NCI-H146 (cell line): Measurements from ENCODE around the gene MTA1.

Experiments
- DNase-seq: peaks from one replicate; lab custom pipeline; 2025; lab: John Stamatoyannopoulos, UW

The MTA1 gene

GRCh38 chr14:105498430-105499255 is 79.0 kb downstream of the MTA1 start:
- no peak for DNase-seq

DNA sequence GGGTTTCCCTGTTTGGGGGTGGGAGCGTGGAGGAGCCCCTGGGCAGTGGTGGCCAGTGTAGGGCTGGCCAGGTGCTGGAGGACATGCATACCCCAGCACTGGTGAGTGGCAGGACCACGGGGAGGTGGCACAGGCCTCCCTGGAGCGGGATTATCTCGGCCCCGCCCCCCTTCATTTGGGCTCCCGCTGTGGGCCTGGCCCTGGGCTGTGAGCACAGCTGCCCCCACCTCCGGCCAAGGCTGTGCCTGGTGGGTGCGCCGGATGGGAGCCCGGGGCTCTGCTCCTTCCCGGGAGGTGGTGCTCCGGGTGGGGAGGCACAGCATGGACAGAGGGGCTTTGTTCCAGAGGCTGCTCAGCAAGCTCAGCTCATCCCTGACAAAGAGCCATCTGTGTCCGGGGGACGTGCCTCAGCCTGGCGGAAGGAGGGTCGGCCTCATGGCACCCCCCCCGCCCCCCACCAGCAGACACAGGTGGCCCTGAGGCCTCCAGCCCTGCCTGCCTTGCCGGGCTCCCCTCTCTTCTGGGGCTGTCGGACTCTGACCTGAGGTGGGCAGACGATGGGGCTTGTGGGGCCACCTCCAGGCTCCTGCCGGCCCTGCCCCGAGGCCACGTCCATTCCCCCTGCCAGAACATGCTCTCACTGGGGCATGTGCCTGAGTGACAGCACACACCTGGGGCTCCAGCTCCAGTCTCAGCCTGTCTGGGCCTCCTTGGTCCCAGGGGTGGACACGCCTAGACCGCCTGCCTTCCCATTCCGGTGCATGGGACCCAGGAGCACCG is 79.8 kb downstream of the MTA1 start:
- DNase-seq: no peak

- no peak for DNase-seq
These were observed 80.6 kb downstream of the MTA1 start for GRCh38 chr14:105500036-105500725.

- DNase-seq: no peak
These were observed 81.1 kb downstream of the MTA1 start for GRCh38 chr14:105500726-105501101.

DNA sequence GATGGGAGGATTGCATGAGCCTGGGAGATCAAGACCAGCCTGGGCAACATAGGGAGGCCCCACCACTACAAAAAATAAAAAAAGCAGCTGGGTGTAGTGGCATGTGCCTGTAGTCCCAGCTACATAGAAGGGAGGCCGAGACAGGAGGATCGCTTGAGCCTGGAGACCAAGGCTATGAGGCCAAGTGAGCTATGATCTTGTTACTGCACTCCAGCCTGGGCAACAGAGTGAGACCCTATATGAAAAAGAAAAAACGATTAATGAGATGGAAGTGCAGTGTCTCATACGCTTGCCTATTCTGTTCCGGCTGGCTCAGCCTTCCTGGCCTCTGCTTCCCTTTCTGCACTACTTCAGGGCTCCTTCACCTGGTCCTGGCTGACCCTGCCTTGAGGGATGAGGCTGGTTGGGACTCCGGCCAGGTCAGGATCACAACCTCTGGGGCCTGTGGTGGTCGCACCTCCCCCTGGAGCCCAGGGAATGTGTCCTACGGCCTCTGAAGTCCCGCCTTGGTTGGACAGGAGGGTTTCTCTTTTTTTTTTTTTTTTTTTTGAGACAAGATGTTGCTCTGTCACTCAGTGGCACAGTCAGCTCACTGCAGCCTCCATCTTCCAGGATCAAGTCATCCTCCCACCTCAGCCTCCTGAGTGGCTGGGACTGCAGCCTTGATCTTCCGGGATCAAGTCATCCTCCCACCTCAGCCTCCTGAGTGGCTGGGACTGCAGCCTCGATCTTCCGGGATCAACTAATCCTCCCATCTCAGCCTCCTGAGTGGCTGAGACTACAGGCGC is 82.1 kb downstream of the MTA1 start:
- no peak for DNase-seq

DNA sequence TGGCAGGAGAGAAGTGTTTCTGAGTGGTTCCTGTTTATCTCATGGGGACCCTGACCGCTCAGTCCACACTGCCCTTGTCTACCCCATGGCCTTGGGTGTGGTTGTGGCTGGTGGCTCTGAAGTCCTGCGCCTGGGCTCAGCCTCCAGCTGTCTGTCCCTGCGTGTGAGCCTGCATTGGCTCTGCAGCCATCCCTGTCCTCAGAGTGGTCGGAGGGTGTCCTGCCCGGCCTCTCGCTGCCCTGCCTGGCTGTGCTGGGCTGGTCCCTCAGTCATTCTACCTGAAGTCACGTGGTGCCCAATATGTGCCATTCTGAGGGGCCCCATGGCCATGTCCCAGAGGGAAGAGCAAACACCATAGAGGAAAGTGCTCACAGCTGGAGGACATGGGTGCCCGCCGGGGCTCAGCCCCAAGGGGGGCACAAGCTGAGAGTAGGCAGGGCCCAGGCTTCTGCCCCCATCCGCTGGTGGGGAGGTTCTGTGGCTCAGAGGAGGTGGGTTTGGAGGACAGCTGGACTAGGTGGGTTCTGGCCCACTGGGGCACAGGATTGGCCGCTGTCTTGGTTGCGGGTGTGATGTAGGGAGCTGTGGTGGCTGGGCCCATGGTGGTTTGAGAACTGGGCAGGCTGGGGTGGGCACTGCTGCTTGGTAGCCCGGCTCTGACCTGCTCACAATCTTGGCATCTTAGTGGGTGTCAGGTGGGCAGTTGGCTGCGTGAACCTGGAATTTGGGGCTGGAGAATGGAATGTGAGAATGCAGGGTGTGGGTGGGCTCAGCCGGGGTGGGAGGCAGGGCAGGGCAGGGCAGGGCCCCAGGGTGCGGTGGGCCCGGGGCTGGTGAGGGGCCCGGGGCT is 83.0 kb downstream of the MTA1 start:
- DNase-seq: no peak

DNA sequence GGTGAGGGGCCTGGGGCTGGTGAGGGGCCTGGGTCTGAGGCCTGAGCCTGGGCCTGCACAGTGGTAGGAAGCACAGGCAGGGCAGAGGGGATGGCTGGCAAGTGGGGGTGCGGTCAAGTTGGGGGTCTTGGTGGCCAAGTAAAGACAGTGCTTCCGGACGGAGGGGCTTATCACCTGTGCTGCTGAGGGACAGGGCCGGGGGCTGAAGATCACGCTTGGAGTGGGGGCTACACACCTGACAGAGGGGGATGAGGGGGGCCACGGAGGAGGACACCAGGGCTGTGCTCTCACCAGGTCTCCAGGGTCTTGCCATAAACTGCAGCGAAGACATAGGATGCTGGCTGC is 83.6 kb downstream of the MTA1 start:
- DNase-seq: no peak

GRCh38 chr14:105503935-105504692 is 84.5 kb downstream of the MTA1 start:
- DNase-seq: no peak

GRCh38 chr14:105505101-105505500 is 85.5 kb downstream of the MTA1 start:
- DNase-seq: no peak

DNA sequence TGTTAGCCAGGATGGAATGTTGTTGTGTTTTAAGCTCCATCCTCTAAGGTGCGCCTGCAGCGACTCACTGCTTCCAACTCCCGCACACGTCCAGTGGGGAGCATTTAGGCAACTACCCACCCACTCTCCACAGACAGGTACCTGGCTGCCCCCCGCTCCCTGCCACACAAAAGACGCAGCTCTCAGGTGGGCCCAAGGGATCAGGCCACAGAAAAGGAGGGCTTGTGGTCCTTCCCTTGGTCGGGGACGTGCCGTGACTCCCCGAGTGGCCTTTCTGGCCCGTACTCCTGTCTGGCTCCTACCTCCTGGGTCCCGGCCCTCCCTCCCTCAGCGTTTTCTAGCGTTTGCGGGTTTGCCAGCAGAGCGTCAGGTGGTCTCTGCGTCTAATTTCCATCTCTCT is 87.6 kb downstream of the MTA1 start:
- DNase-seq: no peak

DNA sequence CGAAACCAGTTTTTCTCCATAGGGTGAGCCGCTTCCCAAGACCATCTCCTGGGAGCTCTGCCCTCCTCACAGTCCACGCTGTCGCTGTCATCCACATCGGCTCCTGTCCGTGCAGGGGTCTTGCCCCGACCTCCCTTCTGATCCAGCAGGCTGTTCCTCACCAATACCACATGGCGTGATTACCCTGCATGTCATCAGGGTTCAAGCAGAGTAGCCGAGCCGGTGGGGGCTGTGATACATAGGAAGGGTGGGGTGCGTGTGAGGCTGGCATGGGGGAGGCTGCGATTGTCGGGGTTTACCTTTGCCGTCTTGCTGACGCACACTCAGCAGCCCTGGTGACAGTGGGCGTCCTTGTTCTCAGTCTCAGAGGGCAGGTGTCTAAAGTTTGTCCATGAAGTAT is 88.4 kb downstream of the MTA1 start:
- no peak for DNase-seq

DNA sequence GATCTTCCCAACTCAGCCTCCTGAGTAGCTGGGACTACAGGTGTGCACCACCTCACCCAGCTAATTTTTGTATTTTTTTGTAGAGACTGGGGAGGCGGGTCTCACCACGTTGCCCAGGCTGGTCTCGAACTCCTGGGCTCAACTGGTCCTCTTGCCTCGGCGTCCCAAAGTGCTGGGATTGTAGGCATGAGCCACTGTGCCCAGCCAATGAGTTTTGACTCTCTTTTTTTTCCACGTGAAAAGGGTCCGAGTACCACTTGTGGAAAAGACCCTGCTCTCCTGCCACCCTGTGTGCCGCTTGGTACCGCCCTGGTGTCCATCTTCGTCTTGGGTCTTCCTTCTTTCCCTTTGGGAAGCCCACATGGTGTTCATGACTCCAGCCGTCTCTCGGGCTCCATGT is 89.0 kb downstream of the MTA1 start:
- DNase-seq: no peak

- DNase-seq: no peak
These were observed 97.5 kb downstream of the MTA1 start for GRCh38 chr14:105517096-105517495.

GRCh38 chr14:105519946-105520698 is 100.5 kb downstream of the MTA1 start:
- DNase-seq: no peak
